Gastrocnemius medialis (tissue), 4 donors: Measurements from ENCODE around the gene PRPF18. TPM values are rescaled to one million over a fixed set of nuclear protein-coding genes. Genes with fewer than 3 reads are reported as not detected.

Source experiments
- ATAC-seq, 2 donors: fragments of 150-250 bp; one replicate each; pipeline ENCODE4 v1.9.1; 2016
- DNase-seq, 2 donors: peaks; one replicate each; pipeline ENCODE4 v3.0.0-alpha.2; 2019
- H3K27ac ChIP-seq, 4 donors: fragments of 200-600 bp; sonication (generic); 1 replicate in 1 of 4; 2 replicates in 3 of 4; pipeline ENCODE4 v1.5.1; 2016 to 2018; ENCODE audit warnings: mild to moderate bottlenecking in 2 of 4, moderate library complexity in 1 of 4
- H3K27me3 ChIP-seq, 3 donors: fragments of 200-600 bp; sonication (generic) in 2 of 3; 1 replicate in 1 of 3; 2 replicates in 2 of 3; pipeline versions ENCODE4 v1.5.1 to v1.6.0; 2016 to 2019; ENCODE audit warnings: mild to moderate bottlenecking in 1 of 3, moderate library complexity in 1 of 3
- H3K36me3 ChIP-seq, 2 donors: fragments of 200-600 bp; sonication (generic) in 1 of 2; one replicate each; pipeline ENCODE4 v1.5.1; 2017 to 2018
- H3K4me1 ChIP-seq, 2 donors: fragments of 200-600 bp; sonication (generic) in 1 of 2; one replicate each; pipeline ENCODE4 v1.5.1; 2016 to 2017; ENCODE audit warnings: mild to moderate bottlenecking in 2 of 2
- H3K4me3 ChIP-seq, 4 donors: fragments of 200-600 bp; sonication (generic) in 3 of 4; 1 replicate in 1 of 4; 2 replicates in 3 of 4; pipeline ENCODE4 v1.5.1; 2016 to 2019; ENCODE audit warnings: mild to moderate bottlenecking in 2 of 4
- H3K9me3 ChIP-seq, 3 donors: fragments of 200-600 bp; sonication (generic) in 2 of 3; 1 replicate in 1 of 3; 2 replicates in 2 of 3; pipeline ENCODE4 v1.5.1; 2016 to 2019
- CTCF ChIP-seq, 5 experiments: fragments of 450-650 bp in 3 of 5; fragments of 200-600 bp in 2 of 5; sonication (generic) in 2 of 5; IDR thresholded peaks in 4 of 5; conservative IDR thresholded peaks in 1 of 5; 1 replicate in 4 of 5; 2 replicates in 1 of 5; pipeline ENCODE4 v1.5.1; 2016 to 2019; ENCODE audit warnings: antibody characterized with exemption in 5 of 5, mild to moderate bottlenecking in 3 of 5, moderate library complexity in 3 of 5
- POLR2A ChIP-seq, 2 donors: fragments of 450-650 bp; IDR thresholded peaks; one replicate each; pipeline ENCODE4 v1.6.1; 2017; ENCODE audit warnings: antibody characterized with exemption in 2 of 2, mild to moderate bottlenecking in 2 of 2, moderate library complexity in 2 of 2
- in situ Hi-C, 4 donors: fragments of 200-750 bp; cut with MboI; loops; one replicate each; pipeline versions ENCODE4 v1.15.0 to v1.8.0; 2017; ENCODE audit warnings: low sequenced_read_pairs in 4 of 4
- intact Hi-C: fragments of 100-400 bp; cut with DNase I; formaldehyde crosslinking; loops from one replicate; pipeline ENCODE4 v1.15.1; 2023; ENCODE audit warnings: low total_unique reads
- total RNA-seq, 4 donors: library from RNA; depleted of rRNA; stranded (reverse); fragments of >200 nt; gene quantifications; one replicate each; pipeline versions ENCODE4 v1.1.0 to v1.2.3, GENCODE V29; 2016

Gene PRPF18
- total RNA-seq, 4 donors from 2014 or later = 21.3 to 35.4 (median 28.1) TPM

- TF ChIP-seq CTCF (IDR thresholded peaks at IDR 0.05 in 4 of 5, conservative IDR thresholded peaks at IDR 0.05 in 1 of 5) = no peak
- no peak for TF ChIP-seq POLR2A (IDR thresholded peaks at IDR 0.05)
- Histone ChIP-seq H3K4me1 (peaks cover 10 to 23% of the 10 kb centered on the region in 2 donors), H3K27ac (no peak overlapping the region), H3K4me3 (no peak overlapping the region), H3K27me3 (no peaks in the 10 kb centered on the region), H3K9me3 (no peaks in the 10 kb centered on the region), H3K36me3 (no peaks in the 10 kb centered on the region)
- no peak for DNase-seq
- ATAC-seq = no peak
- intact Hi-C loops (no loop called here), in situ Hi-C loops (loop anchor here in 1 of 4 donors (25.0 kb wide), 1 partner anchor 231 kb away; no protein-coding TSS in a partner anchor)
These were observed 6.8 kb downstream of the PRPF18 start for GRCh38 chr10:13593535-13593934.

- Histone ChIP-seq H3K9me3 (no peaks in the 10 kb centered on the region), H3K27me3 (no peaks in the 10 kb centered on the region), H3K4me1 (peaks cover 0 to 12% of the 10 kb centered on the region in 2 donors), H3K36me3 (peaks cover 0 to 3% of the 10 kb centered on the region in 2 donors), H3K27ac (no peak overlapping the region), H3K4me3 (no peak overlapping the region)
- in situ Hi-C loops = loop anchor here in 1 of 4 donors (25.0 kb wide), 1 partner anchor 232 kb away; no protein-coding TSS in a partner anchor
- DNase-seq = no peak
- intact Hi-C loops = no loop called here
- no peak for ATAC-seq
- no peak for TF ChIP-seq POLR2A (IDR thresholded peaks at IDR 0.05)
- no peak for TF ChIP-seq CTCF (IDR thresholded peaks at IDR 0.05 in 4 of 5, conservative IDR thresholded peaks at IDR 0.05 in 1 of 5)
These were observed 7.9 kb downstream of the PRPF18 start for GRCh38 chr10:13594641-13595040.

GRCh38 chr10:13597909-13598308, 11.1 kb downstream of the PRPF18 start:
- ATAC-seq (no peak), DNase-seq (no peak)
- no peak overlapping the region for H3K27ac ChIP-seq
- in situ Hi-C loops = loop anchor here in 1 of 4 donors (25.0 kb wide), 1 partner anchor 236 kb away; no protein-coding TSS in a partner anchor
- no peak overlapping the region for H3K4me3 ChIP-seq
- no peaks in the 10 kb centered on the region for H3K9me3 ChIP-seq
- no peaks in the 10 kb centered on the region for H3K27me3 ChIP-seq
- intact Hi-C loops = no loop called here
- H3K4me1 ChIP-seq = no peaks in the 10 kb centered on the region
- H3K36me3 ChIP-seq = peaks cover 0 to 18% of the 10 kb centered on the region in 2 donors
- TF ChIP-seq POLR2A (IDR thresholded peaks at IDR 0.05) (no peak), CTCF (IDR thresholded peaks at IDR 0.05 in 4 of 5, conservative IDR thresholded peaks at IDR 0.05 in 1 of 5) (no peak)

- ATAC-seq = no peak
- in situ Hi-C loops = no loop called here
- H3K4me1 ChIP-seq = peaks cover 9 to 18% of the 10 kb centered on the region in 2 donors
- H3K27me3 ChIP-seq = no peaks in the 10 kb centered on the region
- no peak for DNase-seq
- H3K36me3 ChIP-seq = peaks cover 0 to 25% of the 10 kb centered on the region in 2 donors
- TF ChIP-seq CTCF (IDR thresholded peaks at IDR 0.05 in 4 of 5, conservative IDR thresholded peaks at IDR 0.05 in 1 of 5) = no peak
- no peak for TF ChIP-seq POLR2A (IDR thresholded peaks at IDR 0.05)
- intact Hi-C loops = no loop called here
- no peak overlapping the region for H3K27ac ChIP-seq
- H3K9me3 ChIP-seq = no peaks in the 10 kb centered on the region
- no peak overlapping the region for H3K4me3 ChIP-seq
These were observed 17.7 kb downstream of the PRPF18 start for GRCh38 chr10:13604357-13605040.
